LNCAP (cell line): ENCODE data around the gene TXNL4A.

Source experiments
- CTCF ChIP-seq: fragments of 450-650 bp; IDR thresholded peaks from 2 replicates; pipeline ENCODE4 v1.5.1; 2017; ENCODE audit warnings: mild to moderate bottlenecking

The TXNL4A gene

GRCh38 chr18:79964330-79965118 is 23.8 kb downstream of the TXNL4A start, which contains the start of gene HSBP1L1:
TSS of gene HSBP1L1 (plus strand) at chr18:79964643. CDS start at chr18:79964736, 93 bp downstream.
- TF ChIP-seq CTCF, result peak; percentile 46

- no peak for TF ChIP-seq CTCF
Measured at GRCh38 chr18:79963658-79964329, 24.6 kb downstream of the TXNL4A start.

GRCh38 chr18:79962835-79963657 is 25.3 kb downstream of the TXNL4A start:
- TF ChIP-seq CTCF, result no peak

- TF ChIP-seq CTCF, result no peak
Measured at GRCh38 chr18:79962311-79962710, 26.1 kb downstream of the TXNL4A start.

- TF ChIP-seq CTCF, result no peak
Measured at GRCh38 chr18:79961527-79962291, 26.7 kb downstream of the TXNL4A start.

GRCh38 chr18:79960921-79961526 is 27.3 kb downstream of the TXNL4A start:
- TF ChIP-seq CTCF, result no peak
